ENCODE data around the gene SEMA3F.

SEMA3F gene

GRCh38 chr3:50153782-50154475 is 1.2 kb upstream of the SEMA3F start:
- DNase-seq (ENCODE audit: low read depth): no peak
- TF ChIP-seq CTCF (conservative IDR thresholded peaks at IDR 0.05; ENCODE audit: control insufficient read depth, insufficient read depth, low read depth, low read length): no peak
- H3K4me3 ChIP-seq (ENCODE audit: control insufficient read depth, low read depth, low read length): no peak overlapping the region

- no peak for DNase-seq (ENCODE audit: low read depth)
- H3K4me3 ChIP-seq (ENCODE audit: control insufficient read depth, low read depth, low read length): no peak overlapping the region
- no peak for TF ChIP-seq CTCF (conservative IDR thresholded peaks at IDR 0.05; ENCODE audit: control insufficient read depth, insufficient read depth, low read depth, low read length)
Measured at GRCh38 chr3:50154476-50154839, 666 bp upstream of the SEMA3F start.

DNA sequence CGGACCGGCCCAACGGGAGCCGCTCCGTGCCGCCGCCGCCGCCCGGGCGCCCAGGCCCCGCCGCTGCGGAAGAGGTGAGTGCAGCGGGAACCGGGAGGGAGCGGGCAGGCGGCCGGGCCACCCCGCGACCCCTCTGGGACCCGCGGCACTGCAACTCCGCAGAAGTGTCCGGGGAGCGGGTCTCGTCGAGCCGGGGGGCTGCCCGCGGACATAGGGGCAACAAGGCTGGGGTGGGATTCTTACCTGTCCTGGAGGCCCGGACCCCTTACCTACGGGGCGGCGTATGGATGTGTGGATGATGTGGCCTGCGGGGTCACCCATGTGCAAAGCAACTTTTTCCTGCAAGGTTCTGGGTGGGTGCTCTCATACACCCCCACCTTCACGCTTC is 361 bp downstream of the SEMA3F start:
- DNase-seq (ENCODE audit: low read depth): no peak
- no peak for TF ChIP-seq CTCF (conservative IDR thresholded peaks at IDR 0.05; ENCODE audit: control insufficient read depth, insufficient read depth, low read depth, low read length)
- H3K4me3 ChIP-seq (ENCODE audit: control insufficient read depth, low read depth, low read length): peak overlapping the region; percentile 15

GRCh38 chr3:50155891-50156290 is 767 bp downstream of the SEMA3F start:
- H3K4me3 ChIP-seq (ENCODE audit: control insufficient read depth, low read depth, low read length): peak overlapping the region; percentile 15
- TF ChIP-seq CTCF (conservative IDR thresholded peaks at IDR 0.05; ENCODE audit: control insufficient read depth, insufficient read depth, low read depth, low read length): no peak
- no peak for DNase-seq (ENCODE audit: low read depth)

DNA sequence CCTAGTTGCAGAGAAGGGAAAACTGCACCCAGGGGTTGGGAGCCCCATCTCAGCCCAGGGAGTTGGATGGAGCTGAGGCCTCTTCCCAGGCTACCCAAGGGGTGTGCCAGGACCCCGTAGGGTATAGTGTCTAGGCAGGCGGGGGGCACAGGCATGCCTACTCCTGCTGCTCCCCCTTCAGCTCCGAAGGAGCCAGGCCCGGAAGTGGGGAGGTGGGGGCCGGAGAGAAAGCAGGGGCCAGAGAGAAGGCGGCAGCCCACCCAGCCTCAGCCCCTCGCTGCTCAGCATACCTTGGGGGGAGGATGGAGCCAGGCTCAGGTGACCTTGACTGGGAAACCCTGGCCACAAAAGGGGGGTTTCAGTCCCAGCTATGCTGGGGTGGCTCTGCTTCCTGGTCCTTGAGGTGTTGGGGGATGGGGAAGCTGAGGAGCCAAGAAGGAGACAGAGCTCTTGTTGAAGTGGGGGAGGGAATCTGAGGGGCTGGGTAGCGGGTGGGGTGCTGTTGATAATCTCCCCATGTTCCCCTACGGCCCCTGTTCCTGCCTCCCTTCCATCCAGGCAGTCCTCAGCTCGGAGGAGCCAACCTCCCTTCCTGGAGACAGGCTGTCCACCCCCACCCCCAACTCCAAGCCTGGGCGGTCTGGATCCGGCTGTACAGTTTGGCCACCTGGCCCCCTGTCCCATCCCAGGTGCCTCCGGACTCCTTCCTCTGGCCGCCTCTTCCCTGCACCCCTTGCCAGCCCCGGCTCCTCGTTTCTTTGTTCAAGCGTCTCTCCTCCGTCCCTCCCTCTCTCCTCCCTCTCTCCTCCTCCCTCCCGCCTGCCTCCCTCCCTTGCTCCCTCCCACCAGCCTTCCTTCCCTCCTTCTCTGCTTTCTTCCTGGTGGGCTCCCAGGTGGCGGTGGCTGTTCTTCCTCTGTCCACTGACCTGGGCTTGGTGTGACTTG is 1.7 kb downstream of the SEMA3F start:
- no peak for DNase-seq (ENCODE audit: low read depth)
- peak overlapping the region; percentile 22 for H3K4me3 ChIP-seq (ENCODE audit: control insufficient read depth, low read depth, low read length)
- no peak for TF ChIP-seq CTCF (conservative IDR thresholded peaks at IDR 0.05; ENCODE audit: control insufficient read depth, insufficient read depth, low read depth, low read length)

GRCh38 chr3:50157827-50158529 is 2.9 kb downstream of the SEMA3F start:
- TF ChIP-seq CTCF (conservative IDR thresholded peaks at IDR 0.05; ENCODE audit: control insufficient read depth, insufficient read depth, low read depth, low read length): no peak
- DNase-seq (ENCODE audit: low read depth): peak; percentile 22
- no peak overlapping the region for H3K4me3 ChIP-seq (ENCODE audit: control insufficient read depth, low read depth, low read length)
